Stomach smooth muscle (tissue), 2 donors: ENCODE data around the gene ST6GALNAC3.
"Not testable (repeated sequence)": the region's sequence is repeated elsewhere in the genome, so short reads cannot be mapped to it uniquely, and the experiment has no call there.

Source experiments
- H3K27ac ChIP-seq: one replicate; pipeline ENCODE4 v1.7.0; 2013; ENCODE audit warnings: mild to moderate bottlenecking, low read length, inconsistent platforms
- H3K27me3 ChIP-seq, 2 donors: one replicate each; pipeline ENCODE4 v1.7.0; 2013; ENCODE audit warnings: low read length in 2 of 2; ENCODE audit not compliant: insufficient read depth in 2 of 2, control insufficient read depth in 1 of 2
- H3K36me3 ChIP-seq, 2 donors: one replicate each; pipeline ENCODE4 v1.7.0; 2013; ENCODE audit warnings: low read length in 2 of 2; ENCODE audit not compliant: control insufficient read depth in 2 of 2, insufficient read depth in 2 of 2
- H3K4me1 ChIP-seq: one replicate; pipeline ENCODE4 v1.7.0; 2013; ENCODE audit warnings: low read length; ENCODE audit not compliant: control insufficient read depth, insufficient read depth
- H3K4me3 ChIP-seq, 2 donors: one replicate each; pipeline ENCODE4 v1.7.0; 2013; ENCODE audit warnings: low read length in 2 of 2
- H3K9ac ChIP-seq, 2 donors: one replicate each; pipeline ENCODE4 v1.7.0; 2013; ENCODE audit warnings: low read length in 2 of 2, mild to moderate bottlenecking in 1 of 2
- H3K9me3 ChIP-seq, 2 donors: one replicate each; pipeline ENCODE4 v1.7.0; 2013; ENCODE audit warnings: low read length in 2 of 2; ENCODE audit not compliant: control insufficient read depth in 2 of 2
- donor health status: healthy.
- donor health status: Pancreatic carcinoma.

ST6GALNAC3 gene

DNA sequence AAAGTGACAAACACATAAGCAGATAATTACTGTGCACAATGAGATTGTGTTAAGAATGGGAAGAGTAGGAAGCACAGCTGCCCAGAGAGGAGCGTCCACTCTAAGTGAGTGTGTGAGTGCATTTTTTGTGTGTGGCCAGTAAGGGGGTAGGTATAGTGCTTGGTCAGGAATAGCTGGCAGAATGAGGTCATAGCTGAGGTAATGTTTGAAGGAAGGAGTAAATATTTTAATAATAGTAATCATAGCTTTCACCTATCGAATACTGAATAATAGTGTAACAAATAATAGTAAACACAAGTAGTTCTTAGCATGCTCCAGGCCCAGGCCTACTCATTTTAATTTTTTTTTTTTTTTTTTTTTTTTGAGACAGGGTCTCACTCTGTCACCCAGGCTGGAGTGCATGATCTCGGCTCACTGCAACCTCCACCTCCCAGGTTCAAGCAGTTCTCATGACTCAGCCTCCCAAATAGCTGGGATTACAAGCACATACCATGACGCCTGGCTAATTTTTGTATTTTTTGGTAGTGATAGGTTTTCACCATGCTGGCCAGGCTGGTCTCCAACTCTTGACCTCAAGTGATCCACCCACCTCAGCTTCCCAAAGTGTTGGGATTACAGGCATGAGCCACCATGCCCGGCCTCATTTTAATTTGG, 49.0 kb downstream of the ST6GALNAC3 start:
- not testable (repeated sequence) for H3K9ac ChIP-seq, H3K36me3 ChIP-seq, H3K4me1 ChIP-seq, H3K4me3 ChIP-seq, H3K9me3 ChIP-seq, H3K27ac ChIP-seq, H3K27me3 ChIP-seq

DNA sequence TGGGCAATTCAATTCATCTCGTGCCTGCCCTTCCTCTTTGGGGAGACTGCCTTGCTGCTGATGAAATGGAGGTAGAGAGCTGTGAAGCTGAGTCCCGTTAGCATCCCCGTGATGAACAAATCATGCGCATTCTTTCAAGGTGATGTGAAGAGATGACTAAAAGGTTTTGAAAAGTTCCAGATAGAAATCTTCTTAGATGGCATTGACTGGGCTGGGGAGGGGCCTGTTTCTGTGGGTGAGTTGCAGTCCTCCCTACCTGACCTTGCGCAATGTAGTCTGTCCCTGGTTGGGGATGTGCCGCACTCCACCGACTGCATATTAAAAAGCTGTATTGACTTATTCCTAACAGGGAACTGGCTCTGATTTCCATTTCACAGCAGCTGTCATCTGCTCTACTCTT, 49.6 kb downstream of the ST6GALNAC3 start:
- H3K9me3 ChIP-seq: no peaks in the 10 kb centered on the region
- H3K27ac ChIP-seq: no peak overlapping the region
- H3K36me3 ChIP-seq: peaks cover 0 to 2% of the 10 kb centered on the region in 2 donors
- H3K4me1 ChIP-seq: peaks cover 3% of the 10 kb centered on the region
- H3K4me3 ChIP-seq: no peak overlapping the region
- H3K27me3 ChIP-seq: no peaks in the 10 kb centered on the region
- H3K9ac ChIP-seq: no peak overlapping the region

GRCh38 chr1:76125473-76126219, 51.1 kb downstream of the ST6GALNAC3 start:
- no peaks in the 10 kb centered on the region for H3K9me3 ChIP-seq
- no peaks in the 10 kb centered on the region for H3K27me3 ChIP-seq
- no peak overlapping the region for H3K4me3 ChIP-seq
- peaks cover 0 to 2% of the 10 kb centered on the region in 2 donors for H3K36me3 ChIP-seq
- H3K4me1 ChIP-seq: peaks cover 3% of the 10 kb centered on the region
- H3K27ac ChIP-seq: no peak overlapping the region
- no peak overlapping the region for H3K9ac ChIP-seq

DNA sequence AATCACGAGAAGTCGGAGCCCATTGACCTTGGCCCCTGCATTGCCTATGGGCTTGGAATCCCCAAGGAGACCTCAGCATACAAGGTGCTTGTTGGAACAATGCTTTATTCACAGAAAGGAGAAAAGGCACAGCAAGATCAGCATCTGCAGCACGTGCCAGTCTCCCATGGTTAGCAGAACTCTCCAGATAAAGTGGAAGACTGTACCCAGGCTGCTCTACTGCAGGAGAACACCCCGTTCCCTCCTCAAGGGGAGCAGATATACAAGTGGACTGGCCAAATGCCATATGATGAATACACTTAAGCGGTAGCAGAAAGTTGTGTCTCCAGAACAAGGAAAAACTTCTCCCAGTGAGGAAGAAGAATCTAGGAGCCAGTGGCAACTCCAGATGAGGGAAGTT, 53.5 kb downstream of the ST6GALNAC3 start:
- no peak overlapping the region for H3K27ac ChIP-seq
- no peaks in the 10 kb centered on the region for H3K9me3 ChIP-seq
- H3K4me1 ChIP-seq: no peaks in the 10 kb centered on the region
- H3K9ac ChIP-seq: no peak overlapping the region
- H3K36me3 ChIP-seq: peaks cover 0 to 2% of the 10 kb centered on the region in 2 donors
- no peaks in the 10 kb centered on the region for H3K27me3 ChIP-seq
- H3K4me3 ChIP-seq: no peak overlapping the region

GRCh38 chr1:76129731-76130130, 55.2 kb downstream of the ST6GALNAC3 start:
- no peaks in the 10 kb centered on the region for H3K27me3 ChIP-seq
- H3K27ac ChIP-seq: no peak overlapping the region
- no peak overlapping the region for H3K4me3 ChIP-seq
- no peaks in the 10 kb centered on the region for H3K4me1 ChIP-seq
- no peak overlapping the region for H3K9ac ChIP-seq
- peaks cover 0 to 2% of the 10 kb centered on the region in 2 donors for H3K36me3 ChIP-seq
- H3K9me3 ChIP-seq: no peaks in the 10 kb centered on the region

DNA sequence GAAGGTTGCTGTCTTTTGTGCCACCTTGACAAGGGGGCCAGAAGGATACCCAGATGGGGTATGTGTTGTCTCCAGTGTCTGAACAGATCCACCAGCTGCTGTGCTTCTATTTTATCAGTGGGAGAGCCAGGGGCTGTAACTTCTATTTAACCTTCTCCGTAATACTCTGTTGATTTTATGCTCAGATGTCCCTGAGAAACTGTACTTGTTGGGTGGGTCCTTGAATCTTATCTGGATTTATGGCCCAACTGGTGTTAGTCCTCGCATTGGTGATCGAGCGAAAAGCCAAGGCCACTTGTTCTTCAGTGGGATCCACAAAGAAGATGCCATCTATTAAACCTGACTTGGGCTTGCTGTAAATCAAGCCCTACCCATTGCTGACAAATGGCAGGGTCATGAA, 56.4 kb downstream of the ST6GALNAC3 start:
- peaks cover 0 to 2% of the 10 kb centered on the region in 2 donors for H3K36me3 ChIP-seq
- no peaks in the 10 kb centered on the region for H3K27me3 ChIP-seq
- H3K4me1 ChIP-seq: no peaks in the 10 kb centered on the region
- H3K9me3 ChIP-seq: no peaks in the 10 kb centered on the region
- no peak overlapping the region for H3K4me3 ChIP-seq
- no peak overlapping the region for H3K9ac ChIP-seq
- no peak overlapping the region for H3K27ac ChIP-seq

- no peaks in the 10 kb centered on the region for H3K27me3 ChIP-seq
- H3K36me3 ChIP-seq: no peaks in the 10 kb centered on the region
- no peak overlapping the region for H3K4me3 ChIP-seq
- H3K27ac ChIP-seq: no peak overlapping the region
- H3K9ac ChIP-seq: no peak overlapping the region
- no peaks in the 10 kb centered on the region for H3K9me3 ChIP-seq
- no peaks in the 10 kb centered on the region for H3K4me1 ChIP-seq
These were observed 59.4 kb downstream of the ST6GALNAC3 start for GRCh38 chr1:76133977-76134376.

- no peaks in the 10 kb centered on the region for H3K4me1 ChIP-seq
- H3K27me3 ChIP-seq: no peaks in the 10 kb centered on the region
- no peak overlapping the region for H3K9ac ChIP-seq
- no peaks in the 10 kb centered on the region for H3K9me3 ChIP-seq
- no peak overlapping the region for H3K27ac ChIP-seq
- no peaks in the 10 kb centered on the region for H3K36me3 ChIP-seq
- H3K4me3 ChIP-seq: no peak overlapping the region
These were observed 61.3 kb downstream of the ST6GALNAC3 start for GRCh38 chr1:76135835-76136234.

DNA sequence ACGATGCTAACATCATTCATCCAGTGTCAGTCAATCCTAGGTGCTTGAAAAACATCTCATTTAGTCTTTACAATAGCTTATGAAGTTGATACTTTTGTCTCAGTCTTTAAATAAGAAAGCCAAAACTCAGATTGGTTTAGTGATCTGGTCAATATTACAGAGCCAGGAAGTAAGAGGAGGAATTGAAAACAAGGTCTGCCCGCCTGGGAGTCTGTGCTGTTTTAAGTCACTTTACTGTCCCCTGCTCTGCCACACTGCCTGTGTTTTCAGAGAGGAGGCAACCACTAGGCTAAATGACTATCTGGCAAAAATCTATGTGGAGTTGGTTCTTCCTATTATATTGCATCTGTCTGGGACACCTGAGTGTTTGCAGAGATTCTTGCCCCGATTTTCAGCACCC, 62.3 kb downstream of the ST6GALNAC3 start:
- Histone ChIP-seq H3K4me1 (no peaks in the 10 kb centered on the region), H3K27ac (no peak overlapping the region), H3K9ac (no peak overlapping the region), H3K27me3 (no peaks in the 10 kb centered on the region), H3K9me3 (no peaks in the 10 kb centered on the region), H3K4me3 (no peak overlapping the region), H3K36me3 (no peaks in the 10 kb centered on the region)

GRCh38 chr1:76137746-76138145, 63.2 kb downstream of the ST6GALNAC3 start:
- H3K36me3 ChIP-seq: no peaks in the 10 kb centered on the region
- no peak overlapping the region for H3K9ac ChIP-seq
- H3K4me1 ChIP-seq: no peaks in the 10 kb centered on the region
- H3K9me3 ChIP-seq: no peaks in the 10 kb centered on the region
- H3K4me3 ChIP-seq: no peak overlapping the region
- H3K27me3 ChIP-seq: no peaks in the 10 kb centered on the region
- no peak overlapping the region for H3K27ac ChIP-seq

DNA sequence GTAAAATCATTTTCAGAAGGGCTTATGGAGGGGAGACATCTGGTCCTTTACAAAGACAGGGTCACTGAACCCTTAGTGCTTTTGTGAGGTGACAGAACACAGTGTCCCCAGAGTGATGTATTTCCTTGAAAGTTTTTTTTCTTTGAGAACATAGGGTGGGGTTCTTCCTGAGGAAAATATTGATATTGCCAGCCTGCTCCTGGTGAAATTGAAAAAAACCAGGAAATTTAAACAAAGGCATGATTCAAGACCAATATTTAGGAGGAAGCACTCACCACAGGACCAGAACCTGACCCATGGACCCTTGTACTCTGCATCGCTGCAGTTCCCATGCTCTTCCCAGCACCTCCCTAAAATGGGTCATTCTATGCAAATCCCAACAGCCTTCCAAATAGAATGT, 63.7 kb downstream of the ST6GALNAC3 start:
- Histone ChIP-seq H3K4me3 (no peak overlapping the region), H3K27ac (no peak overlapping the region), H3K4me1 (no peaks in the 10 kb centered on the region), H3K9ac (no peak overlapping the region), H3K27me3 (no peaks in the 10 kb centered on the region), H3K36me3 (no peaks in the 10 kb centered on the region), H3K9me3 (no peaks in the 10 kb centered on the region)
